Smooth muscle cell (in vitro differentiated cells): ENCODE data around the gene EXD3. TPM values are rescaled to one million over a fixed set of nuclear protein-coding genes. Genes with fewer than 3 reads are reported as not detected.

Experiments
- DNase-seq: peaks from one replicate; lab custom pipeline; 2025; ENCODE audit not compliant: unreplicated experiment; lab: John Stamatoyannopoulos, UW
- H2AFZ ChIP-seq: fragments of 200-600 bp; sonication (generic); 2 replicates; pipeline ENCODE4 v1.6.0; 2016; ENCODE audit warnings: antibody characterized with exemption, low read depth, mild to moderate bottlenecking
- H3F3A ChIP-seq: fragments of 200-600 bp; sonication (generic); 2 replicates; pipeline ENCODE4 v1.6.0; 2017; ENCODE audit warnings: antibody characterized with exemption, low read depth
- H3K27ac ChIP-seq: fragments of 200-600 bp; sonication (generic); 2 replicates; pipeline ENCODE4 v1.5.1; 2016; ENCODE audit warnings: low read depth, mild to moderate bottlenecking
- H3K27me3 ChIP-seq: fragments of 200-600 bp; sonication (generic); 2 replicates; pipeline ENCODE4 v1.6.1; 2016; ENCODE audit warnings: low read depth, mild to moderate bottlenecking
- H3K36me3 ChIP-seq: fragments of 200-600 bp; sonication (generic); 2 replicates; pipeline ENCODE4 v1.5.1; 2016; ENCODE audit warnings: low read depth
- H3K4me1 ChIP-seq: fragments of 200-600 bp; sonication (generic); 2 replicates; pipeline ENCODE4 v1.5.1; 2016; ENCODE audit warnings: low read depth
- H3K4me2 ChIP-seq: fragments of 200-600 bp; sonication (generic); 2 replicates; pipeline ENCODE4 v1.6.0; 2016; ENCODE audit warnings: mild to moderate bottlenecking
- H3K4me3 ChIP-seq: fragments of 200-600 bp; sonication (generic); 2 replicates; pipeline ENCODE4 v1.5.1; 2016; ENCODE audit warnings: mild to moderate bottlenecking
- H3K79me2 ChIP-seq: fragments of 200-600 bp; sonication (generic); 2 replicates; pipeline ENCODE4 v1.6.0; 2016; ENCODE audit warnings: low read depth, mild to moderate bottlenecking
- H3K9ac ChIP-seq: fragments of 200-600 bp; sonication (generic); 2 replicates; pipeline ENCODE4 v1.6.0; 2016; ENCODE audit warnings: low read depth
- H3K9me3 ChIP-seq: fragments of 200-600 bp; sonication (generic); replicated peaks from 2 replicates; pipeline ENCODE4 v1.5.1; 2016; ENCODE audit warnings: low read depth
- H4K20me1 ChIP-seq: fragments of 200-600 bp; sonication (generic); 2 replicates; pipeline ENCODE4 v1.6.0; 2016; ENCODE audit warnings: low read depth
- CTCF ChIP-seq: fragments of 200-600 bp; sonication (generic); IDR thresholded peaks from 2 replicates; pipeline ENCODE4 v1.5.1; 2017; ENCODE audit warnings: borderline replicate concordance, mild to moderate bottlenecking, antibody characterized with exemption; ENCODE audit not compliant: insufficient read depth, poor library complexity, severe bottlenecking
- WGBS: methylation state at CpG from one replicate; pipeline ENCODE4 v1.1.7; 2016; ENCODE audit warnings: low lambda C conversion rate; 5-methylcytosine and 5-hydroxymethylcytosine counted together
- polyA plus RNA-seq: library from polyadenylated mRNA; unstranded; fragments of >200 nt; fragmentation: Nextera tagmentation; extraction: Ambion mirVana; gene quantifications from 2 replicates; pipeline ENCODE4 v1.2.1, GENCODE V29; 2016
- total RNA-seq: library from RNA; depleted of rRNA; stranded (reverse); fragments of >200 nt; gene quantifications from 2 replicates; pipeline ENCODE4 v1.2.3, GENCODE V29; 2014

Gene EXD3
- total and polyA plus RNA-seq, 2 experiments from 2014 or later, result 3.1 to 15.7 TPM

- no peak overlapping the region for H3K4me2 ChIP-seq
- H3F3A ChIP-seq, result no peaks in the 10 kb centered on the region
- H3K79me2 ChIP-seq, result no peaks in the 10 kb centered on the region
- 93% methylated on average over 22 of the region's 24 CpGs for WGBS
- DNase-seq, result no peak
- H3K4me1 ChIP-seq, result no peaks in the 10 kb centered on the region
- H3K9ac ChIP-seq, result no peak overlapping the region
- no peak overlapping the region for H3K27ac ChIP-seq
- H3K9me3 ChIP-seq, result no peaks in the 10 kb centered on the region
- no peaks in the 10 kb centered on the region for H4K20me1 ChIP-seq
- no peak overlapping the region for H3K4me3 ChIP-seq
- no peak overlapping the region for H2AFZ ChIP-seq
- no peak for TF ChIP-seq CTCF
- H3K27me3 ChIP-seq, result no peaks in the 10 kb centered on the region
- H3K36me3 ChIP-seq, result no peaks in the 10 kb centered on the region
These were observed 14.0 kb upstream of the EXD3 start for GRCh38 chr9:137436761-137437600.

GRCh38 chr9:137435980-137436760 lies 13.2 kb upstream of the EXD3 start:
- H2AFZ ChIP-seq, result no peak overlapping the region
- no peaks in the 10 kb centered on the region for H3K4me1 ChIP-seq
- no peak overlapping the region for H3K4me3 ChIP-seq
- WGBS, result 90% methylated on average over 37 of the region's 42 CpGs
- no peaks in the 10 kb centered on the region for H3F3A ChIP-seq
- no peaks in the 10 kb centered on the region for H3K79me2 ChIP-seq
- H3K27ac ChIP-seq, result no peak overlapping the region
- no peaks in the 10 kb centered on the region for H3K36me3 ChIP-seq
- DNase-seq, result no peak
- H3K4me2 ChIP-seq, result no peak overlapping the region
- H3K27me3 ChIP-seq, result no peaks in the 10 kb centered on the region
- H3K9ac ChIP-seq, result no peak overlapping the region
- TF ChIP-seq CTCF, result no peak
- H3K9me3 ChIP-seq, result no peaks in the 10 kb centered on the region
- H4K20me1 ChIP-seq, result no peaks in the 10 kb centered on the region

GRCh38 chr9:137435381-137435891 lies 12.5 kb upstream of the EXD3 start:
- Histone ChIP-seq H3K27ac (no peak overlapping the region), H3K9me3 (no peaks in the 10 kb centered on the region), H2AFZ (no peak overlapping the region), H3K4me1 (no peaks in the 10 kb centered on the region), H3K36me3 (no peaks in the 10 kb centered on the region), H3K9ac (no peak overlapping the region), H3K4me3 (no peak overlapping the region), H3K27me3 (no peaks in the 10 kb centered on the region), H3K4me2 (no peak overlapping the region), H3K79me2 (no peaks in the 10 kb centered on the region), H3F3A (no peaks in the 10 kb centered on the region), H4K20me1 (no peaks in the 10 kb centered on the region)
- no peak for TF ChIP-seq CTCF
- 95% methylated on average over 18 of the region's 20 CpGs for WGBS
- no peak for DNase-seq
